Activated T-cell treated with anti-CD3 and anti-CD28 coated beads, Interleukin-2, amount 50 U/mL, for 4 hours (primary cell): ENCODE data around the gene MAGEB10. TPM values are rescaled to one million over a fixed set of nuclear protein-coding genes. Genes with fewer than 3 reads are reported as not detected.

Experiments
- total RNA-seq, 3 donors: library from RNA; stranded (reverse); gene quantifications; one replicate each; pipeline ENCODE4 v1.2.1, GENCODE V29; 2021

The MAGEB10 gene
- total RNA-seq, 3 donors from 2014 or later, result not detected

Other genes with a start within 250 kb of the MAGEB10 start
- gene DCAF8L2, start 217.6 kb upstream of the MAGEB10 start, total RNA-seq, result not detected
- gene DCAF8L1, start 173.5 kb downstream of the MAGEB10 start, total RNA-seq, result not detected